Fibroblast of lung (primary cell): ENCODE data around the gene JPT1.

Source experiments
- EZH2 ChIP-seq: IDR thresholded peaks from 2 replicates; pipeline ENCODE4 v1.5.1; 2012; ENCODE audit warnings: low read length, control low read depth, mild to moderate bottlenecking; ENCODE audit errors: missing control alignments
- TF ChIP-seq, protein P1 (sequence below), 2 donors: IDR thresholded peaks in 1 of 2; conservative IDR thresholded peaks in 1 of 2; 1 replicate in 1 of 2; 2 replicates in 1 of 2; pipeline ENCODE4 v1.5.1; 2011 to 2012; ENCODE audit warnings: low read length in 2 of 2, control low read depth in 1 of 2, inconsistent platforms in 1 of 2, low read depth in 1 of 2, mild to moderate bottlenecking in 1 of 2

DNA sequence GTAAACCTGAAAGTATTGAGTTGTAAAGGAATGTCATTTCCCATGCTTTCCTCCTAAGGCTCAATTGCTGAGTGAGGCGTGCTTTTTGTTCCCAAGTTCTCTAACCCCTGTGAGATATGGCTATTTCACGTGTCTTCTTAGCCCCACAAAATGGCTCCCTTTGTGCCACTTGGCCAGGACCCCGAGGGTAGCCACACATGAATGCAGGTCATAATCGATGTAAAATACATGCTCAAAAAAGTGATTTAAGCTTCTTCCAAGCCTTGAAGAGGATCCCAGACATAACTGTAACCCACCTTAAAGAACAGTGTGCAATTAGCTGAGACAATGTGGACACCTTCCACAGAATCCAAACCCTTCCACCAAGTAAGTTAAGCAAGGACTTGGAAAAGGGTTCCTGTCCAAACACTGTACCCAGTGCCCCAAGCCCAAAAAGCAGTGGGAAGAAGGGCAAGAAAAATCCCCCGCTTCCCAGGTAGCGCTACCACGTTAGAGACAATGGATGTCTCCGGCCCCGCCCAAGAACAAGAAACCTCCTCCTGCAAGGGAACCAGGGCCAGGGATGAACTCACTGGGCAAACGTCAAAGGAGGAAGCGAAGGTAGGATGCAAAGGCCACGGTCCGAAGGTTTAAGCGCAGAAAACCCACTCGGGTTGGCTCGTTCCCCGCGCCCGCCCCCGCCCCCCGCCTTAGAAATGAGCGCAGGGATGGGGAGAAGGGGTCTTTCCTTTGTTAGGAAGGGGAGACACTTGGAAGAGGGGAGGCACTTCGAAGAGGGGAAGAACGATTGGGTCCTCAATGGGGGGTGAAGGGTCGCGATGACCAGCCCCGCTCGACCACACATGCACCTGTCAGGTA, 1.2 kb downstream of the JPT1 start:
- TF ChIP-seq, protein P1, sequence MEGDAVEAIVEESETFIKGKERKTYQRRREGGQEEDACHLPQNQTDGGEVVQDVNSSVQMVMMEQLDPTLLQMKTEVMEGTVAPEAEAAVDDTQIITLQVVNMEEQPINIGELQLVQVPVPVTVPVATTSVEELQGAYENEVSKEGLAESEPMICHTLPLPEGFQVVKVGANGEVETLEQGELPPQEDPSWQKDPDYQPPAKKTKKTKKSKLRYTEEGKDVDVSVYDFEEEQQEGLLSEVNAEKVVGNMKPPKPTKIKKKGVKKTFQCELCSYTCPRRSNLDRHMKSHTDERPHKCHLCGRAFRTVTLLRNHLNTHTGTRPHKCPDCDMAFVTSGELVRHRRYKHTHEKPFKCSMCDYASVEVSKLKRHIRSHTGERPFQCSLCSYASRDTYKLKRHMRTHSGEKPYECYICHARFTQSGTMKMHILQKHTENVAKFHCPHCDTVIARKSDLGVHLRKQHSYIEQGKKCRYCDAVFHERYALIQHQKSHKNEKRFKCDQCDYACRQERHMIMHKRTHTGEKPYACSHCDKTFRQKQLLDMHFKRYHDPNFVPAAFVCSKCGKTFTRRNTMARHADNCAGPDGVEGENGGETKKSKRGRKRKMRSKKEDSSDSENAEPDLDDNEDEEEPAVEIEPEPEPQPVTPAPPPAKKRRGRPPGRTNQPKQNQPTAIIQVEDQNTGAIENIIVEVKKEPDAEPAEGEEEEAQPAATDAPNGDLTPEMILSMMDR (conservative IDR thresholded peaks at IDR 0.05 in 1 of 2, IDR thresholded peaks at IDR 0.05 in 1 of 2; ENCODE audit: low read depth in 1 of 2, low read length in 2 of 2): no peak
- TF ChIP-seq EZH2: no peak
